Cardiac muscle cell (in vitro differentiated cells and primary cell): ENCODE measurements around the gene CDH23. TPM values are rescaled to one million over a fixed set of nuclear protein-coding genes. Genes with fewer than 3 reads are reported as not detected.

ENCODE experiments used
- DNase-seq, 2 donors: peaks; one replicate each; pipeline versions ENCODE4 v3.0.0 to v3.0.0-alpha.2; 2010 to 2017; ENCODE audit warnings: low read depth in 1 of 2, low spot score in 1 of 2
- H3K27ac ChIP-seq: fragments of 200-600 bp; sonication (generic); 2 replicates; pipeline ENCODE4 v1.5.1; 2016
- H3K27me3 ChIP-seq: fragments of 200-600 bp; sonication (generic); 2 replicates; pipeline ENCODE4 v1.6.0; 2016; ENCODE audit warnings: control low read depth
- H3K36me3 ChIP-seq: fragments of 200-600 bp; sonication (generic); 2 replicates; pipeline ENCODE4 v1.5.1; 2016; ENCODE audit warnings: control low read depth
- H3K4me1 ChIP-seq: fragments of 200-600 bp; sonication (generic); 2 replicates; pipeline ENCODE4 v1.8.1; 2017; ENCODE audit warnings: low read depth, mild to moderate bottlenecking, mixed run types
- H3K4me3 ChIP-seq: fragments of 200-600 bp; sonication (generic); 2 replicates; pipeline ENCODE4 v1.5.1; 2016; ENCODE audit warnings: mild to moderate bottlenecking
- H3K9me3 ChIP-seq: fragments of 200-600 bp; sonication (generic); 2 replicates; pipeline ENCODE4 v1.5.1; 2017; ENCODE audit warnings: low read depth, mild to moderate bottlenecking, control low read depth
- CTCF ChIP-seq: IDR thresholded peaks from 2 replicates; pipeline ENCODE4 v1.5.1; 2012; ENCODE audit warnings: low read depth, mild to moderate bottlenecking, low read length
- polyA plus RNA-seq: library from polyadenylated mRNA; unstranded; fragments of >200 nt; fragmentation: Nextera tagmentation; extraction: Ambion mirVana; gene quantifications from 2 replicates; pipeline ENCODE4 v1.2.1, GENCODE V29; 2016
- total RNA-seq: library from RNA; depleted of rRNA; stranded (reverse); fragments of >200 nt; gene quantifications from 2 replicates; pipeline ENCODE4 v1.2.3, GENCODE V29; 2016

The CDH23 gene
- total and polyA plus RNA-seq, 2 experiments from 2014 or later = 0.05 to 0.51 TPM

DNA sequence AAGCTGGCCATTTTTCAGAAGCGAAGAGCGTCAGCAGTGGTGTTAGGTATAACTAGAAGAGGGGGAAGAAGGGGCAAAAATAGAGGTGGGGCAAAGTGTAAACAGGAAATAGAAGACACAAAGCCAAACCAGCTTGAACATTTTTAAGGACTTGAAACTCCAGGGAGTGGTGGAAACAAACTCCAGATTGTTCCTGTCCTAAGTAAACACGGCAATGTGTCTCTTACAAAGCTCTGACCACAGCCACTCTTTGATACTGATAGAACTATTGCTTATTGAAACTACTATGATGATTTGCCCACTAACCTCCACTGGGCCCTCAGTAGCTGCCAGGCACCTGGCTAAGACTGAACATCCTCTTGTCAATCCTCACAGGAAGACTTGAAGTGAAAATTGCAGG is 20.8 kb upstream of the CDH23 start:
- H3K36me3 ChIP-seq = no peaks in the 10 kb centered on the region
- H3K4me3 ChIP-seq = no peak overlapping the region
- no peaks in the 10 kb centered on the region for H3K4me1 ChIP-seq
- H3K27me3 ChIP-seq = no peaks in the 10 kb centered on the region
- no peak for DNase-seq
- TF ChIP-seq CTCF = no peak
- H3K9me3 ChIP-seq = no peaks in the 10 kb centered on the region
- H3K27ac ChIP-seq = no peak overlapping the region

- Histone ChIP-seq H3K4me1 (no peaks in the 10 kb centered on the region), H3K36me3 (no peaks in the 10 kb centered on the region), H3K9me3 (no peaks in the 10 kb centered on the region), H3K27ac (no peak overlapping the region), H3K27me3 (no peaks in the 10 kb centered on the region), H3K4me3 (no peak overlapping the region)
- DNase-seq = no peak
- TF ChIP-seq CTCF = no peak
These were observed 18.2 kb upstream of the CDH23 start for GRCh38 chr10:71378336-71379117.

- DNase-seq = no peak
- no peaks in the 10 kb centered on the region for H3K4me1 ChIP-seq
- no peaks in the 10 kb centered on the region for H3K9me3 ChIP-seq
- no peak for TF ChIP-seq CTCF
- no peaks in the 10 kb centered on the region for H3K36me3 ChIP-seq
- no peak overlapping the region for H3K27ac ChIP-seq
- H3K27me3 ChIP-seq = no peaks in the 10 kb centered on the region
- H3K4me3 ChIP-seq = no peak overlapping the region
These were observed 17.5 kb upstream of the CDH23 start for GRCh38 chr10:71379118-71379766.

DNA sequence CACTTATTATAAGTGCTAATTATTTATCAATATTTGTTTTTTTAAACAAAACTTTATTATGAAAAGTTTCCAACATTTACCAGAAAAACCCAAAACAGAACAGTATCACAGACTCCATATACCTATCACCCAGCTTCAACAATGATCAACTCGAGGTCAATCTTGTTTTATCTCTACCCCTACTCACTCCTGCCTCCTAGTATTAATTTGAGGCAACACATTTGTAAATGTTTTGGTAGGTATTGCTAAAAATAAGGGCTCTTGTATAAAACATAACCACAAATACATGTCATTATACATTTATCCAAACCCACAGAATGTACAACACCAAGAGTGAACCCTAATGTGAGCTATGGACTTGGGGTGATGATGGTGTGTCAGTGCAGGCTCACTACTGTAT is 15.9 kb upstream of the CDH23 start:
- Histone ChIP-seq H3K4me1 (no peaks in the 10 kb centered on the region), H3K4me3 (no peak overlapping the region), H3K36me3 (no peaks in the 10 kb centered on the region), H3K27ac (no peak overlapping the region), H3K9me3 (no peaks in the 10 kb centered on the region), H3K27me3 (no peaks in the 10 kb centered on the region)
- TF ChIP-seq CTCF = no peak
- DNase-seq = no peak

DNA sequence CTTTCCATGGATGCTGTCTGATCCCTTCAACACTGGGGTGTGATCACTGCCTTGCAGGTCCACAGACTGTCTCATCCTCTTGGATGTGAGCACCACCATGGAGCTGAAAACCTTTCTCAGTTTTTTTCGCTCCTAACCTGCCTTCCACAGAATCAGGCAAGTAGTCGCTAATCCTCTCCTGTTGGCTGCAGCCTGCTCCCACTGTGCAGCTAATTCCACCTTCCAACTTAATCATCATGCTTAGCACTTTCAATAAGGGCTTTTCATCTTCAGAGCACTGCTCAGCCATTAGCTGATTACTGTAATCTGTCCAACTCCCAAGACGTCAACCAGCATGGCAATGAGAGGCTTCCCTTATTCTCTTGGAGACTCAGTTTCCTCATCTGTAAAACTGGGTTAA is 15.1 kb upstream of the CDH23 start:
- no peak for TF ChIP-seq CTCF
- DNase-seq = no peak
- Histone ChIP-seq H3K27me3 (no peaks in the 10 kb centered on the region), H3K9me3 (no peaks in the 10 kb centered on the region), H3K27ac (no peak overlapping the region), H3K4me3 (no peak overlapping the region), H3K36me3 (no peaks in the 10 kb centered on the region), H3K4me1 (no peaks in the 10 kb centered on the region)
